HG03575 (cell line): ENCODE results near the gene ZFAND3.
"Not testable (repeated sequence)": the region's sequence is repeated elsewhere in the genome, so short reads cannot be mapped to it uniquely, and the experiment has no call there.

ENCODE experiments used
- ATAC-seq: cut with Tn5 transposase; IDR thresholded peaks from one replicate; pipeline ENCODE4 v1.9.1; 2021; ENCODE audit not compliant: unreplicated experiment, insufficient number of reproducible peaks, low FRiP score; ENCODE audit errors: extremely low read depth

ZFAND3 gene

GRCh38 chr6:37880602-37881001, 61.1 kb downstream of the ZFAND3 start:
- ATAC-seq = not testable (repeated sequence)

DNA sequence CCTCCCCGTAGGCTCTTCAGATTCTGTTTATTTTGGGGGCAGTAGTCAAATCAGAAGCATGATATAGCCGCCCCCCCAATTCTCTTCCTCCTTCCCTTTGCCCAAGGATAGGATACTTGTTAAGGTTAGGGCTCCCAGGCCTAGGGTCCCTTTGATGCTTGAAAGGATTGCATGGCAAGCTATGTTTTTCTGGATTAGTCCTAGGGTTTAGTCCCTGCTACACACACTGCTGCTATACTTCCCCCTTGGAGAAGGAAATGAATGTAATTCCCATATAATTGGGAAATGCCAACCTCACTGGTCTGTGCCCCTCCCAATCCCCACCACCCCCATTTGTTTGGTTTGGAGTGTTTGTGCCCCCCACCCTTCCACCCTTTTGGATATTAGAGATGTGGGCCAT, 62.8 kb downstream of the ZFAND3 start:
- no peak for ATAC-seq

DNA sequence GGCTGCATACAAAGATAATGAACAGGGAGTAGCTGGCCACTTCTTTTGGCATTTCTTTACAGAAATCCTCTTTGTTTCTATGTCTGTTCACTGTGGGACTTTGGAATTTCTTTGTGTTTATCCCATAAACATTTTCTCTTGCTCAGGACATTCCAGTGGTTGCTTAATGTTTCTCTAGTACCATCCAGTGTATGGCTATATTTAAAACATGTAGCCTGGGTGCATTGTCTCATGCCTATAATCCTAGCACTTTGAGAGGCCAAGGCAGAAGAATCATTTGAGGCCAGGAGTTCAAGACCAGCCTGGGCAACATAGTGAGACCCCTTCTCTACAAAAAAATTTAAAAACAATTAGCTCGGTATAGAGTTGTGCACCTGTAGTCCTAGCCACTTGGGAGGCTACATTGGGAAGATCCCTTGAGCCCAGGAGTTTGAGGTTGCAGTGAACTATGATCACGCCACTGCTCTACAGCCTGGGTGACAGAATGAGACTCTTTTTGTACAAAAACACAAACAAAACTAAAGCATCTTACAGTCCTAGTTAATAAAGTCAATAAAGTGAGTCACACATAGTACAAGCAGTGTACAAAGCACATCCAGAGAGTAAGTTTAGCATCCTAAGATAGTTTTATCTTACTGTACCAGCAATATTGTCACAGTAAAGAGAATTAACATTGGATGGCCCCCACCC, 63.3 kb downstream of the ZFAND3 start:
- no peak for ATAC-seq

DNA sequence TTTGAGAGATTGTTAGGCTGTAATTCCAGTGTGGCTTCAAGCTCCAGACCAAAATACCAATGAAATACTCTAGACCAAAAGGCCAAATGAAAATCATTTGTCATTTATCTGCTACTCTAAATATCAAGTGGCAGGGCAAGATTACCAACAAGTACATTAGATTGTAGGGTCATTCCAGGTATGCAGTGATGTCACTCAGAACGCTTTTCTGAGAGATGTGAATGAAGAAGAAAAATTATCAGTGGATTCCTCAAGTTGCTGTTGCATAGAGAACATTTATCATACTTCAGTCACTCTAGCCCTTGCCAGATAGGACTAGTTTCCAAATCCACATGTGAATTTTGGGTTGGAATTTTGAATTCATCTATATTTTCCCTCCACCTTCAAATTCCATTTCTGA, 65.0 kb downstream of the ZFAND3 start:
- no peak for ATAC-seq

DNA sequence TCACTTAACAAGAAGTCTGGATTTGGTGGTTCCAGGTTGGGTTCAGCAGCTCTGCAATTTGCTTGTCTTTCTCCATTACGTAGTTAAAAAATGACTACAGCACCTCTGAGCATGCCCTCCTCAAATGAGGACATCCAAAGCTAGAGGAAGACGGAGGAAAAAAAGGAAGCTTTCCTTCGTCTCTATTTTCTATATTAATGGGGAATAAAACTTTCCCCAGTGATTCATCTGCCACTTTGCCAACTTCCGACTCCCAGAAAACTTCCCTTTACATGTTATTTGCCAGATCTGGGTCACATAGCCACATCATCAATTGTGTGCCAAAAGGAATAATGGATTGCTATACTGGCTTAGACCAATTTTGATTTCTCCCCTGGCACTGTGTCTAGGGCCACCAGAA, 69.5 kb downstream of the ZFAND3 start:
- no peak for ATAC-seq

- no peak for ATAC-seq
These were observed 70.0 kb downstream of the ZFAND3 start for GRCh38 chr6:37889486-37889885.

DNA sequence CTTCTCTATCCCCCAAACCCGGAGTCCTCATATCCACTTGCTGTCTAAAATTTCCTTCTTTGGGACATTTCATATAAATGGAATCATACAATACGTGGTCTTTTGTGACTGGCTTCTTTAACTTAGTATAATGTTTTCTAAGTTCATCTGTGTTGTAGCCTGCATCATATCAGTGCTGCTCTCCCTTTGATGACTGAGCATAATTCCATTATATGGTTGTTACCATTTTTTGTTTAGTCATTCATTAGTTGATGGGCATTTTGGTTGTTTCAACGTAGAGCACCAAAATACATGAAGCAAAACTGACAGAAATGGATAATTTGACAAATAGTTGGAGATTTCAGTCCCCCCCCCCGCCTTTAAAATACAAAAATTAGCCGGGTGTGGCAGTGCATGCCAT, 71.5 kb downstream of the ZFAND3 start:
- ATAC-seq = no peak

- no peak for ATAC-seq
These were observed 73.7 kb downstream of the ZFAND3 start for GRCh38 chr6:37893257-37893656.

GRCh38 chr6:37893734-37894133, 74.2 kb downstream of the ZFAND3 start:
- ATAC-seq = not testable (repeated sequence)

- ATAC-seq = no peak
These were observed 75.1 kb downstream of the ZFAND3 start for GRCh38 chr6:37894585-37894984.

DNA sequence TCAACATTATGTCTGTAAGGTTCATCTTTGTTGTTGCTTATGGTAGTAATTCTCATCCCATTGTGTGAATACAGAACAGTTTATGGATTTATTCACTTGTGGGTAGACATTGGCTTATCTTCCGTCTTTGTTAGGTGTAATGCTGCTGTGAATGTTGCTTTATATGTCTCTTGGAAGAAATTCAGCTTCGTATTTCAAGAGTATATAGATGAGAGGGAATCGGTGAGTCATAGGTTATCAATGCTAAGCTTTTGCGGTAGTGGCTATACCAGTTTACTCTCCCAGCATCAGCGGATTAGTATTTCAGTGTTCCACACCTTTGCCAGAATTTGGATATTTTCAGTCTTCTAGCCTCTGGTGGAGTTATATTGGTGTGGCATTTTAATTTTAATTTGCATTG, 77.8 kb downstream of the ZFAND3 start:
- no peak for ATAC-seq

GRCh38 chr6:37897818-37898515, 78.4 kb downstream of the ZFAND3 start:
- no peak for ATAC-seq

DNA sequence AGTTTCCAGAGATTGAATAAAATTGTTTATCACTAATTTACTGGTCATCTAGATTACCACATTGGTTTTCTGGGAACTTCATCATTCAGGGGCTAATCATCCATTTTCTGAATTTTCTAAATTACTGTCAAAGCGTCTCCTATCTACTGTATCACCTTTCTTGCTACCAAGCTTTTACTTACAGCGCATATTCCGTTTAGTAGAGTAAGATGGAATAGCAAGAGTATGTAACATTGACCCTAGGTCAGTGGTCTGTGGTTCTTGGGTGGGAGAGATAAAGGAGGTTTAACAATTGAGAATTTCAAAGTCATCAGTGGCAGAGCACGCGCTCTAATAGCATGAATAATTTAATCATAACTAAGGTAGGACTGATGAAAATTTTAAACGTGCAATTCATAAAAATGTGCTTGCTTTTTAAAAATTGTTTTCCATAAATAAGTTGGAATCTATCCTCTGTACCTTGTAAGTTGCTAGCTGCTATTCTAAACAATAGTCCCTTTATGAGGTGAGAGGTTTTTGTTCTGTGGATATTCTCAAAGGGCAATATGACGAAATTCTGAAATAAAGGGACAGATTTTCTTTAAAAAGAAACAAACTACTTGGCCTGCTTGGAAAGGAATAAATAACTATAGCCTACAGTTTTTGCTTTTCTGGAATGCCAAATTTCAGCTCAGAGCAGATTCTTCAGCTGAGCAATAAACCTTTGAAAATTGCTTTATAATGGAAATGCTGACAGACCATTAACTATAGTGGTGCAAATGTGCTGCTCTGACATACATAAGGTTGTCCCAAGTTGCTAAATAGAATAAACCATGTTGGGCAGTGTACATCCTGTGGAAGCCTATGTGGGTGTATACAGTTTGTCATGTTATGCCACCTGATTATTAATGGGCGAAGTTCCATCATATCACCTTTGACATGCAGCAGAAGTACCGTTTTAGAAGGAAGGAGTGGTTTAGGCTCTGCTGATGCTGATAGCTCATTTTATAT, 84.1 kb downstream of the ZFAND3 start:
- no peak for ATAC-seq

GRCh38 chr6:37904590-37904989, 85.1 kb downstream of the ZFAND3 start:
- no peak for ATAC-seq

DNA sequence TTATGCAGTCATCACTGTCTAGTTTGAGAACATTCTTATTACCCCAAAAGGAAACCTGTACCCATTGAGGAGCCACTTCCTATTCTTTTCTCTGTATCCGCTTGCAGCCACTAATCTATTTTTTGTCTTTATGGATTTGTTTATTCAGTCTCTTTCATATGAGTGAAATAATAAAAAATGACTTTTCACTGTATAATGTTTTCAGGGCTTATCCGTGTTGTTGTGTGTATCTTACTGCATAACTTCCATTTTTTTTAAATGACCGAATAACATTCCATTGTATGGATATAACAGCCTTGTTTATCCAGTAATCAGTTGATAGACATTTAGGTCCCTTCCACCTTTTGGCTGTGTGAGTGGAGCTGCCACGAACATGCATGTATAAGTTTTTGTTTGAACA, 86.6 kb downstream of the ZFAND3 start:
- no peak for ATAC-seq

DNA sequence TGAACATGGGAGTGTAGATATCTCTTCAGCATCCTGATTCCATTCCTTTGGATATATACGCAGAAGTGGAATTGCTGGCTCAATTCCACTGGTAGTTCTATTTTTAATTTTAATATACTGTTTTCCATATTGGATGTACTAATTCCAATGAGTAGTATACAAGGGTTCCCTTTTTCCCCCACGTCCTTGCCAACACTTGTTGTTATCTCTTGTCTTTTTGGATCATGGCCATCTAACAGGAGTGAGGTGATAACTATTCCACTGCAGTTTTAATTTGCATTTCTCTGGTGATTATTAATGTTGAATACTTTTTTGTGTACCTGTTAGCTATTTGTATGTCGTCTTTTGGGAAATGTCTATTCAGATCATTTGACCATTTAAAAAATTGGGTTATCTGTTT, 91.5 kb downstream of the ZFAND3 start:
- no peak for ATAC-seq

DNA sequence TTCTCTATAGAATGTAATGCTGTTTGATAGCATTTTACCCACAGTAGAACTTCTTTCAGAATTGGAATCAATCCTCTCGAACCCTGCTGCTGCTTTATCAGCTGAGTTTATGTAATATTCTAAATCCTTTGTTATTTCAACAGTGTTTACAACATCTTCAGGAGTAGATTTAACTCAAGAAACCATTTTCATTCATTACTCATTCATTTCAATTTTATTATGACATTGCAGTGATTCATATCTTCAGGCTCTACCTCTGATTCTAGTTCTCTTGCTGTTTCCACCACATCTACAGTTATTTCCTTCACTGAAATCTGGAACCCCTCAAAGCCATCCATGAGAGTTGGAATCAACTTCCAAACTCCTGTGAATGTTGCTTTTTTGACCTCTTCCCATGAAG, 93.7 kb downstream of the ZFAND3 start:
- no peak for ATAC-seq

DNA sequence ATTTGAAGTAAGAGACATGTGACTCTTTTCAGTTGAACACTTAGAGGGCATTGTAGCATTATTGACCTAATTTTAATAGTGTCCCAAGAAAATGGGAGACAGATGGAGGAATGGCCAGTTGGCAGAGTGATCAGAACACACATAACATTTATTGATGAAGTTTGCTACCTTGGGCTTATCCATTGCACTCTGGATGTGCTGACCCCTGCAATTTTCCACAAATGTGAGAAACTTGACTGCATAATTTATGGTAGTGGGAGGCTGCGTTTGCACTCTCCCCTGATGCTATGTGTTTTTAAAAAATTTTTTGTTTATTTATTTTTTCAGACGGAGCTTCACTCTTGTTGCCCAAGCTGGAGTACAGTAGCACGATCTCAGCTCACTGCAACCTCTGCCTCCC, 95.9 kb downstream of the ZFAND3 start:
- ATAC-seq = no peak

GRCh38 chr6:37916149-37916548, 96.6 kb downstream of the ZFAND3 start:
- ATAC-seq = no peak

- ATAC-seq = no peak
These were observed 97.1 kb downstream of the ZFAND3 start for GRCh38 chr6:37916675-37917074.
